SK-N-MC (cell line): ENCODE data around the gene APOL2.

Source experiments
- FOXP2 ChIP-seq: optimal IDR thresholded peaks from 2 replicates; pipeline ENCODE3; 2011; ENCODE audit warnings: mild to moderate bottlenecking, moderate library complexity; ENCODE audit not compliant: insufficient read depth; ENCODE audit errors: extremely low read length, control extremely low read depth
- POLR2AphosphoS5 ChIP-seq: IDR thresholded peaks from 2 replicates; pipeline ENCODE4 v1.6.1; 2012; ENCODE audit warnings: mild to moderate bottlenecking, low read depth, low read length, borderline replicate concordance

DNA sequence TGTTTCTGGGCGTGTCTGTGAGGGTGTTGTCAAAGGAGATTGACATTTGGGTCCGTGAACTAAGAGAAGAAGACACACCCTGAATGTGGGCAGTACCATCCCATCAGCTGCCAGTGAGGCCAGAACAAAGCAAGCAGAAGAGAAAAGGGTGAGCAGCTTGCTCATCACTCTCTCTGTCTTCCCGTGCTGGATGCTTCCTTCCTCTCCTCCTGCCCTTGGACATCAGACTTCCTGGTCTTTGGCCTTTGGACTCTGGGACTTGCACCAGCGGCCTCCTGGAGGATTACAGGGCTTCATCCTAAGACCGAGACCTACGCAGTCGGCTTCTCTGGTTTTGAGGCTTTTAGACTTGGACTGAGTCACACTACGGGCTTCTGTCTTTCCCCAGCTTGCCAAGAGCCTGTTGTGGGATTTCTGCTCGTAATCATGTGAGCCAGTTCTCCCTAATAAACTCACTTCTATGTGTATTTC is 18.8 kb downstream of the APOL2 start:
- no peak for TF ChIP-seq POLR2AphosphoS5
- no peak for TF ChIP-seq FOXP2
